Erythroblast (primary cell): ENCODE data around the gene DNAH9.

Experiments
- GATA1 ChIP-seq: IDR thresholded peaks from 2 replicates; pipeline ENCODE4 v1.6.1; 2011; ENCODE audit warnings: low read depth, mild to moderate bottlenecking, control low read depth, low read length, moderate library complexity
- POLR2A ChIP-seq: IDR thresholded peaks from 2 replicates; pipeline ENCODE4 v1.6.1; 2011; ENCODE audit warnings: mild to moderate bottlenecking, low read length

DNA sequence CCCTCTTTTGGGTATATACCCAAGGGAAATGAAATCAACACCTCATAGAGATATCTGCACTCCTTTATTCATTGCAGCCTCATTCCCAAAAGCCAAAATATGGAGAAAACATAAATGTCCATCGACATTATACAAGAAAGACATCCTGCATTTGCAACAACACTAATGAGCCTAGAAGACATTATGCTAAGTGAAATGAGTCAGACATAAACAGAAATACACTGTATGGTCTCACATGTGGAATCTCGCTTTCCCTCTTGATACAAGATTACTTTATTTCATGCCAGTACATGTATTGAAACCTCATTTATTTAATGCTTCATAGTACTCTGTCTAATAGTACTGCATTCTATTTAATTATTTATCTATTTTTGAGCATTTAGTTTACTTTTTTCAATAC, 241.8 kb downstream of the DNAH9 start:
- no peak for TF ChIP-seq POLR2A
- no peak for TF ChIP-seq GATA1
